Measurements from ENCODE around the gene ALDH1B1. TPM values are rescaled to one million over a fixed set of nuclear protein-coding genes. Genes with fewer than 3 reads are reported as not detected.

ALDH1B1 gene
- total RNA-seq, 1 experiment from 2014 or later = 13.1 TPM

DNA sequence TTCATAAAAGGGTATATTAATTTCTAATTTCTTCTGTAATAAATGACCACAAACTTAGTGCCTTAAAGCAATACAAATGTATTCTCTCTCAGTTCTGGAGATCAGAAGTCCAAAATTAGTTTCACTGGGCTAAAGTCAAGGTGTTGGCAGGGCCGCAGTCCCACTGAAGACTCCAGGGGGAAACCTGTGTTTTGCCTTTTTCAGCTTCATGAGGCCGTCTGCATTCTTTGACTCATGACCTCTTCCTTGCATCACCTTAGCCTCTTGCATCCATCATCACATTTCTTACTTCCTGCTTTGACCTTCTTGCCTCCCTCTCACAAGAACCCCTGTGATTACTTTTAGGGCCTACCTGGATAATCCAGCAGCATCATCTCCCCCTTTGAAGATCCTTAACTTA, 42.0 kb upstream of the ALDH1B1 start:
- Histone ChIP-seq H3K79me2 (ENCODE audit: low read depth) (no peaks in the 10 kb centered on the region), H3K36me3 (ENCODE audit: low read depth) (no peaks in the 10 kb centered on the region), H3K9me3 (ENCODE audit: insufficient read depth, low read depth) (no peaks in the 10 kb centered on the region), H3K4me2 (no peak overlapping the region), H2AFZ (no peak overlapping the region), H3K27ac (no peak overlapping the region), H4K20me1 (ENCODE audit: insufficient read depth) (no peaks in the 10 kb centered on the region), H3K27me3 (ENCODE audit: insufficient read depth, low read depth) (no peaks in the 10 kb centered on the region), H3K4me3 (no peak overlapping the region), H3F3A (ENCODE audit: insufficient read depth, low read depth) (no peaks in the 10 kb centered on the region), H3K9me2 (ENCODE audit: insufficient read depth) (no peaks in the 10 kb centered on the region), H3K4me1 (replicated peaks; ENCODE audit: insufficient read depth) (no peaks in the 10 kb centered on the region)
- ChIA-PET POLR2A (ENCODE audit: unreplicated experiment) (no interaction called here), CTCF (no interaction called here)
- intact Hi-C loops (cut with micrococcal nuclease; ENCODE audit: unreplicated experiment) = no loop called here
- DNase-seq = no peak
- no TSS peak for BruUV-seq (replicated peaks)
- TF ChIP-seq, protein P1, sequence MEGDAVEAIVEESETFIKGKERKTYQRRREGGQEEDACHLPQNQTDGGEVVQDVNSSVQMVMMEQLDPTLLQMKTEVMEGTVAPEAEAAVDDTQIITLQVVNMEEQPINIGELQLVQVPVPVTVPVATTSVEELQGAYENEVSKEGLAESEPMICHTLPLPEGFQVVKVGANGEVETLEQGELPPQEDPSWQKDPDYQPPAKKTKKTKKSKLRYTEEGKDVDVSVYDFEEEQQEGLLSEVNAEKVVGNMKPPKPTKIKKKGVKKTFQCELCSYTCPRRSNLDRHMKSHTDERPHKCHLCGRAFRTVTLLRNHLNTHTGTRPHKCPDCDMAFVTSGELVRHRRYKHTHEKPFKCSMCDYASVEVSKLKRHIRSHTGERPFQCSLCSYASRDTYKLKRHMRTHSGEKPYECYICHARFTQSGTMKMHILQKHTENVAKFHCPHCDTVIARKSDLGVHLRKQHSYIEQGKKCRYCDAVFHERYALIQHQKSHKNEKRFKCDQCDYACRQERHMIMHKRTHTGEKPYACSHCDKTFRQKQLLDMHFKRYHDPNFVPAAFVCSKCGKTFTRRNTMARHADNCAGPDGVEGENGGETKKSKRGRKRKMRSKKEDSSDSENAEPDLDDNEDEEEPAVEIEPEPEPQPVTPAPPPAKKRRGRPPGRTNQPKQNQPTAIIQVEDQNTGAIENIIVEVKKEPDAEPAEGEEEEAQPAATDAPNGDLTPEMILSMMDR (conservative IDR thresholded peaks at IDR 0.05) = no peak
- TF ChIP-seq EZH2 (IDR thresholded peaks at IDR 0.05; ENCODE audit: low read depth) = no peak

DNA sequence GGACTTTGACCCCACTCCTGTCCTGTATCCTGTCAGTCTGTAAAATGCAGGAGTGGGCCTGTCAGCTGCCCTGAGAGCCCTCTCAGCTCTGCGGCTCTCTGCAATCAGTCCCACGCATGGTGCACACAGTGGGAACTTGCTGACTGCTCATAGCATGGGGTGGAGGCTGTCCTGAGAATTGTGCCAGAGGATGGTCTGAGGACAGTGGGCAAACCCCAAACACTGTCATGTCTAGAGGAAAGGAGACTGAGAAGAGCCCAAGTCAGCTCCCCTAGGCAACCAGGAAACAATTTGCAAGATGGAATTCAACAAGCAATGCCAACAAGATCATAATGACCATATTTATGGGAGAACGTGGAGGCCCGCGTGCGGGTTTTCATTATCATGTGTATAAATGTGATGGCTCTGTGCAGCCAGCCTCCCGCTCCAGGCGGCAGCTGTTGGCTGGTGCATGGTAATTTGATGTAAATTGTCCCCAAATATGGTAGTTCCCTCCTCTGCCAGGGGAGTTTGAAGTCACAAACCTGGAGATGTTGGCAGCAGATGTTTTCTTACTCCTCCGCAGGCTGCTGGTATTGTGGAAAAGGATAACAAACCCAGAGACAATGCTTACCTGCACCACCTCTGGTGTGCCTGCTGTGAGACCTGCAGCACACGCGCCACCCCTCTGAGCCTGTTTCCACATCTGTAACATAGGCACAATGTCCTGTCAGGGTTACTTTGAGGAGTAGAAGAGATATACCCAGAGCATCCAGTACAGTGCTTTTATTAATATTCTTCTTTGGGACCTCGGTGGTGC, 39.8 kb upstream of the ALDH1B1 start:
- Histone ChIP-seq H3K4me1 (replicated peaks; ENCODE audit: insufficient read depth) (no peaks in the 10 kb centered on the region), H4K20me1 (ENCODE audit: insufficient read depth) (no peaks in the 10 kb centered on the region), H2AFZ (no peak overlapping the region), H3K36me3 (ENCODE audit: low read depth) (no peaks in the 10 kb centered on the region), H3K4me3 (no peak overlapping the region), H3K9me3 (ENCODE audit: insufficient read depth, low read depth) (no peaks in the 10 kb centered on the region), H3K79me2 (ENCODE audit: low read depth) (no peaks in the 10 kb centered on the region), H3K4me2 (no peak overlapping the region), H3K27ac (no peak overlapping the region), H3K9me2 (ENCODE audit: insufficient read depth) (no peaks in the 10 kb centered on the region), H3K27me3 (ENCODE audit: insufficient read depth, low read depth) (no peaks in the 10 kb centered on the region), H3F3A (ENCODE audit: insufficient read depth, low read depth) (no peaks in the 10 kb centered on the region)
- BruUV-seq (replicated peaks) = no TSS peak
- no peak for DNase-seq
- ChIA-PET POLR2A (ENCODE audit: unreplicated experiment) (no interaction called here), CTCF (no interaction called here)
- intact Hi-C loops (cut with micrococcal nuclease; ENCODE audit: unreplicated experiment) = no loop called here
- no peak for TF ChIP-seq EZH2 (IDR thresholded peaks at IDR 0.05; ENCODE audit: low read depth)
- TF ChIP-seq, protein P1 (conservative IDR thresholded peaks at IDR 0.05) = no peak

DNA sequence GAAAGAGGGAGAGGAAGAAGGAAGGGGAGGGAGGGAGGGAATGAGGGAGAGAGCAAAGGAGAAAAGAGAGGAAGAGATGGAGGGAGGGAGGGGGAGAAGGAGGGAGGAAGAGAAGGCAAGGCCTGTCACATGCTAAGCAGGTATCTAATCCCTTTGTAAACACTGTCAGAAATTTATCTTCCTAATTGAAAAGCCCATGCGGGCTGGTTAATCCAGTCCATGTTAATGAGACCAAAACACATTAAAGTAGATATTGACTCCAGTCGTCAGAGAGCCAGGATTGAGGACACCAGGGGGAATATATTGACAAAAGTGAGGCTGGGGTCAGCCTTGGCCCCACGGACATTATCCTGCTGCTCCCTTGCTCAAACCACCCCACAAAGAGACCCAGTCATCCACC, 37.4 kb upstream of the ALDH1B1 start:
- H3K4me2 ChIP-seq = no peak overlapping the region
- intact Hi-C loops (cut with micrococcal nuclease; ENCODE audit: unreplicated experiment) = no loop called here

More for the DNA sequence above, 37.4 kb upstream of the ALDH1B1 start:
- ChIA-PET POLR2A (ENCODE audit: unreplicated experiment) (no interaction called here), CTCF (no interaction called here)
- no peak overlapping the region for H3K4me3 ChIP-seq
- H3K79me2 ChIP-seq (ENCODE audit: low read depth) = no peaks in the 10 kb centered on the region
- H3F3A ChIP-seq (ENCODE audit: insufficient read depth, low read depth) = no peaks in the 10 kb centered on the region
- DNase-seq = no peak
- no peak for TF ChIP-seq EZH2 (IDR thresholded peaks at IDR 0.05; ENCODE audit: low read depth)
- TF ChIP-seq, protein P1 (conservative IDR thresholded peaks at IDR 0.05) = no peak
- H4K20me1 ChIP-seq (ENCODE audit: insufficient read depth) = no peaks in the 10 kb centered on the region
- H3K9me3 ChIP-seq (ENCODE audit: insufficient read depth, low read depth) = no peaks in the 10 kb centered on the region
- BruUV-seq (replicated peaks) = no TSS peak
- no peak overlapping the region for H2AFZ ChIP-seq
- H3K36me3 ChIP-seq (ENCODE audit: low read depth) = no peaks in the 10 kb centered on the region
- no peaks in the 10 kb centered on the region for H3K27me3 ChIP-seq (ENCODE audit: insufficient read depth, low read depth)
- no peaks in the 10 kb centered on the region for H3K9me2 ChIP-seq (ENCODE audit: insufficient read depth)
- no peak overlapping the region for H3K27ac ChIP-seq
- no peaks in the 10 kb centered on the region for H3K4me1 ChIP-seq (replicated peaks; ENCODE audit: insufficient read depth)
